ENCODE results near the gene ROBO1. TPM values are rescaled to one million over a fixed set of nuclear protein-coding genes. Genes with fewer than 3 reads are reported as not detected.

The ROBO1 gene
- total and polyA plus RNA-seq, 9 donors = 26.2 to 77.2 (median 38.7) TPM

GRCh38 chr3:78972617-78973301, 795.0 kb downstream of the ROBO1 start:
- Histone ChIP-seq H3K36me3 (ENCODE audit: control insufficient read depth, insufficient read depth, low read length) (no peaks in the 10 kb centered on the region), H3K4me1 (ENCODE audit: control insufficient read depth, insufficient read depth, low read length) (no peaks in the 10 kb centered on the region), H3K9me3 (replicated peaks; ENCODE audit: control insufficient read depth, low read depth, low read length) (no peaks in the 10 kb centered on the region), H3K27ac (ENCODE audit: low read length) (no peak overlapping the region), H3K4me3 (ENCODE audit: low read length) (no peak overlapping the region), H3K27me3 (ENCODE audit: control insufficient read depth, insufficient read depth, low read length) (no peaks in the 10 kb centered on the region)
- no peak for DNase-seq
- no CpG with 5 or more reads among the region's 2 CpGs for WGBS (ENCODE audit: insufficient coverage)

GRCh38 chr3:78970656-78971055, 797.1 kb downstream of the ROBO1 start:
- no peaks in the 10 kb centered on the region for H3K36me3 ChIP-seq (ENCODE audit: control insufficient read depth, insufficient read depth, low read length)
- WGBS (ENCODE audit: insufficient coverage) = no CpG with 5 or more reads among the region's 1 CpG
- H3K4me3 ChIP-seq (ENCODE audit: low read length) = no peak overlapping the region
- H3K27ac ChIP-seq (ENCODE audit: low read length) = no peak overlapping the region
- H3K4me1 ChIP-seq (ENCODE audit: control insufficient read depth, insufficient read depth, low read length) = no peaks in the 10 kb centered on the region
- DNase-seq = no peak
- no peaks in the 10 kb centered on the region for H3K27me3 ChIP-seq (ENCODE audit: control insufficient read depth, insufficient read depth, low read length)
- no peaks in the 10 kb centered on the region for H3K9me3 ChIP-seq (replicated peaks; ENCODE audit: control insufficient read depth, low read depth, low read length)

- no peaks in the 10 kb centered on the region for H3K4me1 ChIP-seq (ENCODE audit: control insufficient read depth, insufficient read depth, low read length)
- H3K4me3 ChIP-seq (ENCODE audit: low read length) = no peak overlapping the region
- no peaks in the 10 kb centered on the region for H3K9me3 ChIP-seq (replicated peaks; ENCODE audit: control insufficient read depth, low read depth, low read length)
- no peaks in the 10 kb centered on the region for H3K27me3 ChIP-seq (ENCODE audit: control insufficient read depth, insufficient read depth, low read length)
- no peaks in the 10 kb centered on the region for H3K36me3 ChIP-seq (ENCODE audit: control insufficient read depth, insufficient read depth, low read length)
- 83% methylated on average over 1 of the region's 2 CpGs for WGBS (ENCODE audit: insufficient coverage)
- H3K27ac ChIP-seq (ENCODE audit: low read length) = no peak overlapping the region
- peak; percentile 86 for DNase-seq
Measured at GRCh38 chr3:78969483-78969882, 798.3 kb downstream of the ROBO1 start.

- Histone ChIP-seq H3K36me3 (ENCODE audit: control insufficient read depth, insufficient read depth, low read length) (no peaks in the 10 kb centered on the region), H3K27me3 (ENCODE audit: control insufficient read depth, insufficient read depth, low read length) (no peaks in the 10 kb centered on the region), H3K9me3 (replicated peaks; ENCODE audit: control insufficient read depth, low read depth, low read length) (no peaks in the 10 kb centered on the region), H3K4me3 (ENCODE audit: low read length) (no peak overlapping the region), H3K4me1 (ENCODE audit: control insufficient read depth, insufficient read depth, low read length) (no peaks in the 10 kb centered on the region), H3K27ac (ENCODE audit: low read length) (no peak overlapping the region)
- 33% methylated on average over 1 of the region's 1 CpG for WGBS (ENCODE audit: insufficient coverage)
- DNase-seq = peak; percentile 24
Measured at GRCh38 chr3:78967061-78967460, 800.7 kb downstream of the ROBO1 start.

GRCh38 chr3:78963771-78964170, 804.0 kb downstream of the ROBO1 start:
- DNase-seq = no peak
- H3K27ac ChIP-seq (ENCODE audit: low read length) = no peak overlapping the region
- H3K27me3 ChIP-seq (ENCODE audit: control insufficient read depth, insufficient read depth, low read length) = no peaks in the 10 kb centered on the region
- H3K4me3 ChIP-seq (ENCODE audit: low read length) = no peak overlapping the region
- 100% methylated on average over 2 of the region's 5 CpGs for WGBS (ENCODE audit: insufficient coverage)
- no peaks in the 10 kb centered on the region for H3K36me3 ChIP-seq (ENCODE audit: control insufficient read depth, insufficient read depth, low read length)
- H3K9me3 ChIP-seq (replicated peaks; ENCODE audit: control insufficient read depth, low read depth, low read length) = no peaks in the 10 kb centered on the region
- no peaks in the 10 kb centered on the region for H3K4me1 ChIP-seq (ENCODE audit: control insufficient read depth, insufficient read depth, low read length)

- 50% methylated on average over 2 of the region's 5 CpGs for WGBS (ENCODE audit: insufficient coverage)
Measured at GRCh38 chr3:78957456-78957855, 810.3 kb downstream of the ROBO1 start.

GRCh38 chr3:78951342-78951945, 816.4 kb downstream of the ROBO1 start:
- H3K27ac ChIP-seq (ENCODE audit: low read length) = no peak overlapping the region
- no peaks in the 10 kb centered on the region for H3K9me3 ChIP-seq (replicated peaks; ENCODE audit: control insufficient read depth, low read depth, low read length)
- no peaks in the 10 kb centered on the region for H3K4me1 ChIP-seq (ENCODE audit: control insufficient read depth, insufficient read depth, low read length)
- no peaks in the 10 kb centered on the region for H3K27me3 ChIP-seq (ENCODE audit: control insufficient read depth, insufficient read depth, low read length)
- DNase-seq = no peak
- WGBS (ENCODE audit: insufficient coverage) = no CpG with 5 or more reads among the region's 4 CpGs
- no peaks in the 10 kb centered on the region for H3K36me3 ChIP-seq (ENCODE audit: control insufficient read depth, insufficient read depth, low read length)
- H3K4me3 ChIP-seq (ENCODE audit: low read length) = no peak overlapping the region

More at GRCh38 chr3:78957456-78957855, 810.3 kb downstream of the ROBO1 start:
- DNase-seq = no peak
- no peak overlapping the region for H3K4me3 ChIP-seq (ENCODE audit: low read length)
- no peaks in the 10 kb centered on the region for H3K36me3 ChIP-seq (ENCODE audit: control insufficient read depth, insufficient read depth, low read length)
- no peaks in the 10 kb centered on the region for H3K9me3 ChIP-seq (replicated peaks; ENCODE audit: control insufficient read depth, low read depth, low read length)
- no peaks in the 10 kb centered on the region for H3K4me1 ChIP-seq (ENCODE audit: control insufficient read depth, insufficient read depth, low read length)
- H3K27me3 ChIP-seq (ENCODE audit: control insufficient read depth, insufficient read depth, low read length) = no peaks in the 10 kb centered on the region
- H3K27ac ChIP-seq (ENCODE audit: low read length) = no peak overlapping the region

GRCh38 chr3:78941587-78941986, 826.2 kb downstream of the ROBO1 start:
- peaks cover 6% of the 10 kb centered on the region for H3K9me3 ChIP-seq (replicated peaks; ENCODE audit: control insufficient read depth, low read depth, low read length)
- H3K4me3 ChIP-seq (ENCODE audit: low read length) = no peak overlapping the region
- no peak overlapping the region for H3K27ac ChIP-seq (ENCODE audit: low read length)
- no peak for DNase-seq
- H3K36me3 ChIP-seq (ENCODE audit: control insufficient read depth, insufficient read depth, low read length) = peaks cover 4% of the 10 kb centered on the region
- WGBS (ENCODE audit: insufficient coverage) = 48% methylated on average over 2 of the region's 2 CpGs
- H3K4me1 ChIP-seq (ENCODE audit: control insufficient read depth, insufficient read depth, low read length) = no peaks in the 10 kb centered on the region
- no peaks in the 10 kb centered on the region for H3K27me3 ChIP-seq (ENCODE audit: control insufficient read depth, insufficient read depth, low read length)

GRCh38 chr3:78940626-78941025, 827.2 kb downstream of the ROBO1 start:
- no peak overlapping the region for H3K27ac ChIP-seq (ENCODE audit: low read length)
- peaks cover 4% of the 10 kb centered on the region for H3K36me3 ChIP-seq (ENCODE audit: control insufficient read depth, insufficient read depth, low read length)
- no peak for DNase-seq
- no CpG with 5 or more reads among the region's 4 CpGs for WGBS (ENCODE audit: insufficient coverage)
- H3K4me1 ChIP-seq (ENCODE audit: control insufficient read depth, insufficient read depth, low read length) = no peaks in the 10 kb centered on the region
- H3K9me3 ChIP-seq (replicated peaks; ENCODE audit: control insufficient read depth, low read depth, low read length) = peaks cover 5% of the 10 kb centered on the region
- H3K27me3 ChIP-seq (ENCODE audit: control insufficient read depth, insufficient read depth, low read length) = no peaks in the 10 kb centered on the region
- H3K4me3 ChIP-seq (ENCODE audit: low read length) = no peak overlapping the region

GRCh38 chr3:78940128-78940527, 827.7 kb downstream of the ROBO1 start:
- Histone ChIP-seq H3K4me3 (ENCODE audit: low read length) (no peak overlapping the region), H3K27me3 (ENCODE audit: control insufficient read depth, insufficient read depth, low read length) (no peaks in the 10 kb centered on the region), H3K27ac (ENCODE audit: low read length) (no peak overlapping the region), H3K36me3 (ENCODE audit: control insufficient read depth, insufficient read depth, low read length) (peaks cover 4% of the 10 kb centered on the region), H3K4me1 (ENCODE audit: control insufficient read depth, insufficient read depth, low read length) (no peaks in the 10 kb centered on the region), H3K9me3 (replicated peaks; ENCODE audit: control insufficient read depth, low read depth, low read length) (peaks cover 3% of the 10 kb centered on the region)
- WGBS (ENCODE audit: insufficient coverage) = 78% methylated on average over 1 of the region's 2 CpGs
- no peak for DNase-seq
